Parathyroid adenoma (tissue), 2 donors: ENCODE measurements around the gene OR2G2.

ENCODE experiments used
- H2AFZ ChIP-seq: fragments of 300-600 bp; sonication (generic); one replicate; pipeline ENCODE4 v1.7.0; 2017; ENCODE audit warnings: antibody characterized with exemption, mild to moderate bottlenecking
- H3K27ac ChIP-seq: fragments of 300-600 bp; sonication (generic); one replicate; pipeline ENCODE4 v1.7.0; 2017
- H3K27me3 ChIP-seq: fragments of 300-600 bp; sonication (generic); one replicate; pipeline ENCODE4 v1.7.0; 2017; ENCODE audit warnings: low read length; ENCODE audit not compliant: control insufficient read depth, insufficient read depth
- H3K36me3 ChIP-seq: fragments of 300-600 bp; sonication (generic); one replicate; pipeline ENCODE4 v1.7.0; 2017; ENCODE audit warnings: low read length; ENCODE audit not compliant: control insufficient read depth, insufficient read depth
- H3K4me1 ChIP-seq: fragments of 300-600 bp; sonication (generic); one replicate; pipeline ENCODE4 v1.7.0; 2017; ENCODE audit warnings: control low read depth
- H3K4me2 ChIP-seq: fragments of 300-600 bp; sonication (generic); one replicate; pipeline ENCODE4 v1.7.0; 2017; ENCODE audit warnings: low read length
- H3K4me3 ChIP-seq: fragments of 300-600 bp; sonication (generic); one replicate; pipeline ENCODE4 v1.7.0; 2017; ENCODE audit warnings: low read depth, low read length
- H3K79me2 ChIP-seq: fragments of 300-600 bp; sonication (generic); one replicate; pipeline ENCODE4 v1.7.0; 2017; ENCODE audit warnings: control low read depth
- H3K9ac ChIP-seq: fragments of 300-600 bp; sonication (generic); one replicate; pipeline ENCODE4 v1.7.0; 2017; ENCODE audit warnings: mild to moderate bottlenecking
- H3K9me3 ChIP-seq: fragments of 300-600 bp; sonication (generic); one replicate; pipeline ENCODE4 v1.7.0; 2017; ENCODE audit warnings: low read length; ENCODE audit not compliant: control insufficient read depth
- CTCF ChIP-seq: fragments of 300-600 bp; sonication (generic); IDR thresholded peaks from one replicate; pipeline ENCODE4 v1.7.0; 2017; ENCODE audit warnings: antibody characterized with exemption, mild to moderate bottlenecking
- donor health status: primary hyperparathyroidism.

The OR2G2 gene

DNA sequence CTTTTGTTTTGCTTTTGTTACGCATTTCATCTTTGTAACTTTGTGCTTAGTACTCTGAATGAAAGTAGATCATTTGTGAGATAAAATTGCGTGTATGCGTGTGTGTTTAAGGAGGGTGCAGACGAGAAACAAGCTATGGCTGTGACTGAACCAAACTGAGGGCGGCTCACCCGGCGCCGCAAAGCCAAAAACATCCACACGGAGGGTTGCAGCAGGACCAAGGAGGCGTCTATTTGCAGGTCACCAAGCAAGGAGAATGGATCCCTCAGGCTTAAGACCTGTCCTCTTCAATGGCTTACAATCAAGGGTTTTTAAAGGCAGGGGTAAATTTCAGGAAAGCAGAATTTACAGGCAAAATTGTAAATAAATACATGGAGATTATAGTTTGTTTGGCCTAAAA lies 26.4 kb upstream of the OR2G2 start:
- Histone ChIP-seq H3K79me2 (no peaks in the 10 kb centered on the region), H3K4me3 (no peak overlapping the region), H3K36me3 (no peaks in the 10 kb centered on the region), H3K4me1 (no peaks in the 10 kb centered on the region), H2AFZ (no peak overlapping the region), H3K9ac (no peak overlapping the region), H3K9me3 (no peaks in the 10 kb centered on the region), H3K27ac (no peak overlapping the region), H3K27me3 (no peaks in the 10 kb centered on the region), H3K4me2 (no peak overlapping the region)
- TF ChIP-seq CTCF: no peak

- no peaks in the 10 kb centered on the region for H3K36me3 ChIP-seq
- H3K9ac ChIP-seq: no peak overlapping the region
- TF ChIP-seq CTCF: no peak
- H3K27me3 ChIP-seq: no peaks in the 10 kb centered on the region
- H3K27ac ChIP-seq: no peak overlapping the region
- H3K4me2 ChIP-seq: no peak overlapping the region
- no peak overlapping the region for H2AFZ ChIP-seq
- no peak overlapping the region for H3K4me3 ChIP-seq
- H3K79me2 ChIP-seq: no peaks in the 10 kb centered on the region
- no peaks in the 10 kb centered on the region for H3K4me1 ChIP-seq
- H3K9me3 ChIP-seq: no peaks in the 10 kb centered on the region
Measured at GRCh38 chr1:247562198-247562597, 26.0 kb upstream of the OR2G2 start.

GRCh38 chr1:247574236-247574635 lies 13.9 kb upstream of the OR2G2 start:
- H3K27me3 ChIP-seq: no peaks in the 10 kb centered on the region
- no peaks in the 10 kb centered on the region for H3K4me1 ChIP-seq
- H3K4me2 ChIP-seq: no peak overlapping the region
- H2AFZ ChIP-seq: no peak overlapping the region
- TF ChIP-seq CTCF: no peak
- no peaks in the 10 kb centered on the region for H3K36me3 ChIP-seq
- H3K9ac ChIP-seq: no peak overlapping the region
- H3K9me3 ChIP-seq: no peaks in the 10 kb centered on the region
- no peak overlapping the region for H3K27ac ChIP-seq
- no peak overlapping the region for H3K4me3 ChIP-seq
- H3K79me2 ChIP-seq: no peaks in the 10 kb centered on the region

DNA sequence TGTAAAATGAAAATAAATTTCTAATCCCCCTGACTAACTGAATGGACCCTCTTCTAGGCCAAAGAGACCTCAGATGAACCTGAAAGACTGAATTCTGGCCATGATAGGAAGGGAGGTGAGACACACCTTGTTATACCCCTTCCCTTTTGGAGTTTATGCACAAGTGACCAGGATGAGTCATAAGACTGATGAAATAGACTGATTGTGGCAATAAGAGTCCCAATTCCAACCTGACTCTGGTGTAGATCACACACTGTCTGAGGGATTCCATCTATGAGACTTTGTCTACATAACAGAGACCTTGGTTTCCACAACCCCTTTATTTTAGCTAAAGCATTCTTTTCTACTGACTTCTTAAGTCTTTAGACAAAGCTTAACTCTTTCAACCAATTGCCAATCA lies 13.5 kb upstream of the OR2G2 start:
- H3K27me3 ChIP-seq: no peaks in the 10 kb centered on the region
- H3K4me3 ChIP-seq: no peak overlapping the region
- H3K4me2 ChIP-seq: no peak overlapping the region
- no peak overlapping the region for H2AFZ ChIP-seq
- H3K4me1 ChIP-seq: no peaks in the 10 kb centered on the region
- H3K79me2 ChIP-seq: no peaks in the 10 kb centered on the region
- H3K9ac ChIP-seq: no peak overlapping the region
- H3K36me3 ChIP-seq: no peaks in the 10 kb centered on the region
- H3K27ac ChIP-seq: no peak overlapping the region
- no peak for TF ChIP-seq CTCF
- H3K9me3 ChIP-seq: no peaks in the 10 kb centered on the region

- Histone ChIP-seq H3K27me3 (no peaks in the 10 kb centered on the region), H2AFZ (no peak overlapping the region), H3K36me3 (no peaks in the 10 kb centered on the region), H3K9me3 (no peaks in the 10 kb centered on the region), H3K79me2 (no peaks in the 10 kb centered on the region), H3K9ac (no peak overlapping the region), H3K4me1 (no peaks in the 10 kb centered on the region), H3K27ac (no peak overlapping the region), H3K4me2 (no peak overlapping the region), H3K4me3 (no peak overlapping the region)
- TF ChIP-seq CTCF: no peak
Measured at GRCh38 chr1:247576514-247576913, 11.6 kb upstream of the OR2G2 start.
